Hematopoietic multipotent progenitor cell treated with erythropoietin and hydrocortisone succinate and interleukin-3 and kit ligand, for 8 days (in vitro differentiated cells): Measurements from ENCODE around the gene SLC8A3.

Source experiments
- DNase-seq: peaks from one replicate; pipeline ENCODE4 v3.0.0-alpha.2; 2015

Gene SLC8A3

GRCh38 chr14:70177081-70177800 lies 11.5 kb downstream of the SLC8A3 start:
- no peak for DNase-seq

GRCh38 chr14:70173569-70173968 lies 15.2 kb downstream of the SLC8A3 start:
- no peak for DNase-seq

GRCh38 chr14:70171726-70172125 lies 17.0 kb downstream of the SLC8A3 start:
- no peak for DNase-seq

GRCh38 chr14:70170976-70171375 lies 17.8 kb downstream of the SLC8A3 start:
- no peak for DNase-seq

- DNase-seq, result no peak
Observed at GRCh38 chr14:70168406-70168805, 20.3 kb downstream of the SLC8A3 start.

GRCh38 chr14:70166530-70167203 lies 22.1 kb downstream of the SLC8A3 start:
- no peak for DNase-seq

GRCh38 chr14:70162358-70162757 lies 26.4 kb downstream of the SLC8A3 start:
- no peak for DNase-seq

- no peak for DNase-seq
Observed at GRCh38 chr14:70156592-70156991, 32.2 kb downstream of the SLC8A3 start.

- no peak for DNase-seq
Observed at GRCh38 chr14:70152704-70153103, 36.0 kb downstream of the SLC8A3 start.

GRCh38 chr14:70152081-70152480 lies 36.7 kb downstream of the SLC8A3 start:
- DNase-seq, result no peak

- no peak for DNase-seq
Observed at GRCh38 chr14:70149596-70150165, 39.1 kb downstream of the SLC8A3 start.

- no peak for DNase-seq
Observed at GRCh38 chr14:70148911-70149595, 39.7 kb downstream of the SLC8A3 start.

- no peak for DNase-seq
Observed at GRCh38 chr14:70148351-70148750, 40.4 kb downstream of the SLC8A3 start.

- DNase-seq, result no peak
Observed at GRCh38 chr14:70144046-70144445, 44.7 kb downstream of the SLC8A3 start.

GRCh38 chr14:70143306-70143705 lies 45.4 kb downstream of the SLC8A3 start:
- DNase-seq, result no peak

- DNase-seq, result no peak
Observed at GRCh38 chr14:70140614-70141013, 48.1 kb downstream of the SLC8A3 start.

- no peak for DNase-seq
Observed at GRCh38 chr14:70139384-70139783, 49.4 kb downstream of the SLC8A3 start.

- no peak for DNase-seq
Observed at GRCh38 chr14:70137788-70138187, 51.0 kb downstream of the SLC8A3 start.

- no peak for DNase-seq
Observed at GRCh38 chr14:70133461-70133860, 55.3 kb downstream of the SLC8A3 start.

GRCh38 chr14:70130482-70130881 lies 58.3 kb downstream of the SLC8A3 start:
- no peak for DNase-seq

GRCh38 chr14:70127186-70127585 lies 61.6 kb downstream of the SLC8A3 start:
- no peak for DNase-seq

GRCh38 chr14:70123796-70124195 lies 65.0 kb downstream of the SLC8A3 start:
- no peak for DNase-seq

GRCh38 chr14:70121521-70121920 lies 67.2 kb downstream of the SLC8A3 start:
- no peak for DNase-seq

- DNase-seq, result no peak
Observed at GRCh38 chr14:70118064-70118463, 70.7 kb downstream of the SLC8A3 start.
